ENCODE measurements around the gene ZBTB7C. TPM values are rescaled to one million over a fixed set of nuclear protein-coding genes. Genes with fewer than 3 reads are reported as not detected.

The ZBTB7C gene
- total RNA-seq, 2 experiments from 2014 or later: 0.09 TPM; not detected in 1

DNA sequence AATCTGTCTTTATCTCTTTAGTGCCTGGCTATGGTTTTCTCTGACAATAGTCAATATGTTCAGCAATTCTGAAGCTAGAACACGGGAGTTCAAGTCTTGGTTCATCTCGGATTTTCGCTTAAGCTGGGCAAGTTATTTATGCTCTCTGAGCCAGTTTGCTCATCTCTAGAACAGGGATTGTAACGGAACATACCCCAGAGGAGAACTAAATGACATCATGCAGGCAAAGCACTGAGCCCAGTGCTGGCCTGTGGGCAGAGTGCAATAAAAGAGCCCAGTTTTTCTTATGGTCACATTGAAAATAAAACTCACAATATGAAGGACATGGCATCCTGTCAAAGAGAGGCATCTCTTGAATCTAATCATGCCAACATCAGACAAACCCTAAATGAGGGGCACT lies 143.9 kb downstream of the ZBTB7C start:
- H3K27me3 Mint-ChIP-seq: peaks cover 11% of the 10 kb centered on the region
- CTCF ChIA-PET: no interaction called here
- no peak for DNase-seq
- no peak for ATAC-seq
- no peak overlapping the region for H3K27ac Mint-ChIP-seq
- no peaks in the 10 kb centered on the region for H3K4me1 Mint-ChIP-seq
- no peaks in the 10 kb centered on the region for H3K36me3 Mint-ChIP-seq
- no peak overlapping the region for H3K4me3 Mint-ChIP-seq
- H3K9me3 Mint-ChIP-seq (ENCODE audit: low read depth): no peaks in the 10 kb centered on the region

DNA sequence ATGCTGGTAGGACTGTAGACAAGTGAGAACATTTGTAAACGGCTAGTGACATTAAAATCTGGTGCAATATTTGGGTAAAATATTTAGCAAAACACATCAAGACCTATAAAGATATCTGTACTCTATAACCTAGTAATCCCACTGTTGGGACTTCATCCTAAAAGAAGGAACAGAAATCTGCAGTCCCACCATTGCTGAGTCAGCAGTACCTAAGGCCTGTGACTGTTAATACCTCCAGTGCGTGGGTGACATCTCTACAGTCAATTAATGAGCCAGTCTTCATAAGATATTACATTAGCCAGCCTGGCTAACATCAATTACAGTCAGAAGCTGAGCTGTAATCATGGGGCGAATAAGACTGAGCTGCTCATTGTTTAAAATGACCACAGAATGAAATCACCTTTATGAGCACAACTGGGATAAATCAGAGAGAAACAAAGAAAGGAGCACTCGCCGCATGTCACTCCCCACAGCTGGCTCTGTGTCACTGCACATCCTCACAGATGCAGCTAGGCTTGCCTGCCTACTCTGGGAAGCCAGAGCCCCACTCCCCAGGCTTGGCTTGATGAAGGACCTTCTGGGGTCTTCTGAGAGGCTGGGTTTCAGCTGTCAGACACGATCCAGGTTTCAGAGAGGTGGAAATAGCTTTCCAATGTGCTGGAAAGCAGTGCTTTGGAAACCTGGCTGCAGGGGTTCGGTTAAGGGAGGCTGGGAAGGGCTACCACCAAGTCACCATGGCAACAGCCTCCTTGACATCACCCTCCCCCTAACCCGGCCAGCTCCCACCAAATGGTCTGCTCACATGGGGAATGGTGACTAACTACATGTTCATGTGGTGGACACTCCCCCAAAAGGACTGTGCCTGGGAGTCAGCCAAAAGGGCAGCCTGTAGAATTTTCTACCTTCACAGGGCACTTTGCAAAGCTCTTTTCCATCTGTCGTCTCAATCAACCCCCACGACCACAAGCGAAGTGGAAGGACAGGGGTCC lies 145.0 kb downstream of the ZBTB7C start:
- H3K4me1 Mint-ChIP-seq: no peaks in the 10 kb centered on the region
- ATAC-seq (no peak), DNase-seq (no peak)
- no peak overlapping the region for H3K27ac Mint-ChIP-seq
- no peak overlapping the region for H3K4me3 Mint-ChIP-seq
- H3K36me3 Mint-ChIP-seq: no peaks in the 10 kb centered on the region
- H3K9me3 Mint-ChIP-seq (ENCODE audit: low read depth): no peaks in the 10 kb centered on the region
- CTCF ChIA-PET: no interaction called here
- H3K27me3 Mint-ChIP-seq: peaks cover 15% of the 10 kb centered on the region

DNA sequence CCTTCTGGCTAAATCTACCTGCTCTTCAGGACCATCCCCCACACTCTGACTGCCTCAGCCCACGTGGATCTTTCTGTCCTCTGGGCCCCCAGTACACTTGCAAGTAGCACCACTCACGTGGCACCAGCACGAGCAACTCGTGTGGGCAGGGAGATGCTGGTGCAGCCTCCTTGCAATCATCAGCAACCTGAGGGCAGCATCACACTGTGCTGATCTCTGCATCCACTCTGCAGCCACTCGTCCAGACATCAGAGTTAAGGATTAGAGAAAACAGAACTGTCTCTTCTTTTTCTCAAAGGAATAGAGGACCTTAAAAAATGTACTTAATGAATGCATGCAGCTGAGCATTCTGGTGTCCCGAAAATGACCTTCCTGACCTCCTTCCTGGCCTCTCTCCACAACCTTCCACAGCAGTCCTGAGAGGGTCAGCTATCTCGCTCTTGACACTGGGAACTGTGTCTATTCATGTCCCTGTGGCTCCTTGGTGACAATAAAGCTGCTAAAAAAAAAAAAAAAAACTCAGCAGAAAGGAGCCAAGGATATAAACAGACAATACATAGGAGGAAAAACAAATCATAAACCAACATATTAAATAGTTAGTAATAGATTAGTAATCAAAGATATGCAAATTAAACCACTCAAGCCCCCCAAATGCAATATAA lies 145.9 kb downstream of the ZBTB7C start:
- Mint-ChIP-seq H3K4me1 (no peaks in the 10 kb centered on the region), H3K27me3 (peaks cover 17% of the 10 kb centered on the region), H3K9me3 (ENCODE audit: low read depth) (no peaks in the 10 kb centered on the region), H3K36me3 (no peaks in the 10 kb centered on the region), H3K4me3 (no peak overlapping the region), H3K27ac (no peak overlapping the region)
- DNase-seq: no peak
- CTCF ChIA-PET: no interaction called here
- ATAC-seq: no peak

DNA sequence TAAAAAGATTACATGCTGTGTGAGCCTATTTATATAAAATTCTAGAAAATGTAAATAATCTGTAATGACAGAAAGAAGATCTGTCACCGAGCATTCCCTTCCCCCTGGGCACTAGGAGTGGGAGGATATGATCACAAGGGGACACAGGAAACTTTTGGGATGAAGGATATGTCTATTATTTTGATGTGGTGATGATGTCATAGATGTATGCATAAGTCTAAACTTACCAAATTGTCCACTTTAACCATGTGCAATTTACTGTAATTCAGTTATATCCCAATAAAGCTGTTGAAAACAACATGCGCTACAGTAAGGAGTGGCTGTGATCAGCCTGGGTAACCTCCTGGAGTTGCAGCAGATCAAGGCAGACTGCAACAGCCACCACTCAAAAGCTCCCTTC lies 148.9 kb downstream of the ZBTB7C start:
- H3K9me3 Mint-ChIP-seq (ENCODE audit: low read depth): no peaks in the 10 kb centered on the region
- peaks cover 33% of the 10 kb centered on the region for H3K27me3 Mint-ChIP-seq
- no peak overlapping the region for H3K4me3 Mint-ChIP-seq
- DNase-seq (no peak), ATAC-seq (no peak)
- no peak overlapping the region for H3K27ac Mint-ChIP-seq
- no peaks in the 10 kb centered on the region for H3K4me1 Mint-ChIP-seq
- no peaks in the 10 kb centered on the region for H3K36me3 Mint-ChIP-seq
- CTCF ChIA-PET: no interaction called here

DNA sequence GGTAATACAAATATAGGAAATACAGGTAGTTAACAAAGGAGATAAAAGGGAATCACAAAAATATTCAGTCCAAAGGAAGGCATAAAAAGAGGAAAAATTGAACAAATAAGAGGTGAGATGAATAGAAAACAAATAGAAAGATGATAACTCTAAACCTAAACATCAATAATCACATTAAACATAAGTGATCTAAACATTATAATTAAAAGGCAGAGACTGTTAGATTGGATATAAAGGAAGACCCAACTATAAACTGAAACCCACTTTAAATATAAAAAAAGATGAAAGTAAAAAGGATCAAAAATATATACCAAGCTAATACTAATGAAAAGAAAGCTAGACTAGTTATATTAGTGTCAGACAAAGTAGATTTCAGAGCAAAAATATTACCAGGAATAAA lies 152.3 kb downstream of the ZBTB7C start:
- H3K4me1 Mint-ChIP-seq: no peaks in the 10 kb centered on the region

DNA sequence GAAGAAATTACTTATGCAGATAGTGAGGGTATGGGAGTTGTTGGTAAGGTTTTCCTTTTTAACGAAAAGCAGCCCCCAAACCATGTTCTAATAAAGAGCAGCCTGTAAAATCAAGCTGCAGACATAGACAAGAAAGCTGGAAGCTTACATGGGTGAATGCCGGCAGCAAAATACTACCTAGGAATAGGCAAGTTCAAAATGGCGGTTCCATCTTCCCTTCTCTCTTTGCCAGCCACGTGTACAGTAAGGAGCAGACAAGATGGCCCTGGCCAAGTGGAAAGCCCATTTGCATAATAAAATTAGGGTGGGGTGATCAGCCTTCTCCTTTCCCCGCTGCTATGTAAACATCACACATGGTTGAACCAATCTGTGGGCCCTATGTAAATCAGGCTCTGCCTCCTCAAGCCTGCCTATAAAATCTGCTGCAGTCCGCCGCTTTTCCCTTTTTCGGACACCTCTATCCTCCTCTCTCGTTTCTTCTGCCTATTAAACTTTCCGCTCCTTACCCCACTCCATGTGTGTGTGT lies 155.0 kb downstream of the ZBTB7C start:
- peaks cover 50% of the 10 kb centered on the region for H3K27me3 Mint-ChIP-seq
- CTCF ChIA-PET: no interaction called here
- no peak for DNase-seq
- no peak overlapping the region for H3K27ac Mint-ChIP-seq
- no peaks in the 10 kb centered on the region for H3K36me3 Mint-ChIP-seq
- no peaks in the 10 kb centered on the region for H3K4me1 Mint-ChIP-seq
- no peaks in the 10 kb centered on the region for H3K9me3 Mint-ChIP-seq (ENCODE audit: low read depth)
- no peak for ATAC-seq
- H3K4me3 Mint-ChIP-seq: no peak overlapping the region

More for the DNA sequence above, 152.3 kb downstream of the ZBTB7C start:
- DNase-seq: no peak
- no peaks in the 10 kb centered on the region for H3K9me3 Mint-ChIP-seq (ENCODE audit: low read depth)
- no peak overlapping the region for H3K4me3 Mint-ChIP-seq
- peaks cover 49% of the 10 kb centered on the region for H3K27me3 Mint-ChIP-seq
- no peaks in the 10 kb centered on the region for H3K36me3 Mint-ChIP-seq
- no peak for ATAC-seq
- CTCF ChIA-PET: no interaction called here
- no peak overlapping the region for H3K27ac Mint-ChIP-seq

DNA sequence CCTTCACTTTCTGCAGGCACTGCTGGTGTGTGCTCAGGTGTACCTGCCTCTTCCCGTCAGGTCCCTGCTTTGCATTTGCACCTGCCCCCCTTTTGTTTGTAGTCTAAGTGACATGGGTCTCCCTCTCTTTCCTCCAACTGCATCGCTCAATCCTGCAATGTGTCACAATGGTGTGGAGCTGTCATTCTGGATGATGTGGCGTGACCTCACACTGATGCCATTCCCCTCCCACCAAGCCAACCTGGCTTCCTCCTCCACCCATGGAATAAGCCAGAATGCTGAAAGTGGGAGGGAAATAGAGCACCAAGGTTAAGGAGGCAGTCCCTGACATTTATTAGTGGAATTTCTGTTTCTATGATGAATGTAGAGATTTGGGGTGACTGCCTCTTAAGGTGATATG lies 156.7 kb downstream of the ZBTB7C start:
- H3K4me3 Mint-ChIP-seq: no peak overlapping the region
- DNase-seq: no peak
- CTCF ChIA-PET: no interaction called here
- no peaks in the 10 kb centered on the region for H3K9me3 Mint-ChIP-seq (ENCODE audit: low read depth)
- H3K27ac Mint-ChIP-seq: no peak overlapping the region
- no peaks in the 10 kb centered on the region for H3K4me1 Mint-ChIP-seq
- H3K27me3 Mint-ChIP-seq: peaks cover 41% of the 10 kb centered on the region
- no peak for ATAC-seq
- no peaks in the 10 kb centered on the region for H3K36me3 Mint-ChIP-seq

DNA sequence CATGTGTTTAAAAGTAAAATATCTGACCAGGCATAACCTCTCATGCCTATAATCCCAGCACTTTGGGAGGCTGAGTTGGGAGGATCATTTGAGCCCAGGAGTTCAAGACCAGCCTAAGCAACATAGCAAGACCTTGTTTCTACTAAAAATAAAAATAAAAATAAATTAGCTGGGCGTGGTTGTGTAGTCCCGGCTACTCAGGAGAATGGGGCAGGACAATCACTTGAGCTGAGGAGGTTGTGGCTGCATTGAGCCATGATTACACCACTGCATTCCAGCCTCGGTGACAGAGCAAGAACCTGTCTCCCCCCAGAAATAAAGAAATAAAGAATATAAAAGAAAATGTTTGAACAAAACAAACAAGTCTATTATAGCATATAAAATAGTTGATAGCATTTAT lies 158.3 kb downstream of the ZBTB7C start:
- Mint-ChIP-seq H3K4me1 (no peaks in the 10 kb centered on the region), H3K27me3 (peaks cover 37% of the 10 kb centered on the region), H3K4me3 (no peak overlapping the region), H3K27ac (no peak overlapping the region), H3K9me3 (ENCODE audit: low read depth) (no peaks in the 10 kb centered on the region), H3K36me3 (no peaks in the 10 kb centered on the region)
- CTCF ChIA-PET: no interaction called here
- DNase-seq (no peak), ATAC-seq (no peak)

DNA sequence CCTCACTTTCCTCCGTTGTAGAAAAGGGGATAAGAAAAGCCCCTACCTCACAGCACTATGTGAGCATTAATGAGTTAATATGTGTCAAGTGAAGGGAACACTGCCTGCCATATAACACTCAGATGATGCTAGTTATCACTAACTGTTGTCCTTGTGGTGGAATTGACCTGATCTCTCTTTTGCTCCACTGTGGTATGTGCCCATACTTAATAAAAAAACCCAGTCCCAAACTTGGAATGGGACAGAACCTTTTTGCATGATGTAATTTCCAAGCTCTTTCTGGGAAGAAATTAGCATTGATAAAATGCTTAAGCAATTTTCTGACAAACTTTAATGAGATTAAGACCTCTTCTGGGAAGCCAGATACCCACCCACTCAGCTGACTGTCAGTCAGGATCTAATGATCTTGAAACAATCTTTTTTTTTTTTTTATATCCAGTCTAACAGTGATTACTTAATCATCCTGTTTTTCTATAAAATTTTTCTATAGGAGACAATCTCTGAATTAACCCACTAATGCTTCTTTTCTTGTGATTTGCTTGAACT lies 158.7 kb downstream of the ZBTB7C start:
- ATAC-seq (no peak), DNase-seq (no peak)
- Mint-ChIP-seq H3K4me3 (no peak overlapping the region), H3K4me1 (no peaks in the 10 kb centered on the region), H3K27ac (no peak overlapping the region), H3K9me3 (ENCODE audit: low read depth) (no peaks in the 10 kb centered on the region), H3K27me3 (peaks cover 35% of the 10 kb centered on the region), H3K36me3 (no peaks in the 10 kb centered on the region)
- CTCF ChIA-PET: no interaction called here

DNA sequence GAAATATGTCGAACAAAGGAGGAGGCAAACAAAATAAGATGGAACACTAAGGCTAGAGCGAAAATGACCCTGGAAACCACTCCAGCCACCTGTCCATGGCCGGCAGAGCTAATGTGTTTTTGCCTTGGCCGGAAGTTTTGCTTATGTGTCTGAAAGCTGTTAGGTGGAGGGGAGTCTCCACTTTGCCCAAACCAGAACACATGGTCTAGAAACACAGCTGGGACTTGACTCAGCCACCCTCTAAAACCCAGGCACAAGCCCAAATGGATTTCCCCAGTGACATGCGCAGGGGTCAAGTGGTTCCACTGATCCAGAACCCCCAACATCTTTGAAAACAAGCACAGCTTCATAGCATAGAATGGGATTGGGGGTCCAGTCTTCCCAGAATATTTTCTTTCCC lies 159.3 kb downstream of the ZBTB7C start:
- H3K9me3 Mint-ChIP-seq (ENCODE audit: low read depth): no peaks in the 10 kb centered on the region
- DNase-seq (no peak), ATAC-seq (no peak)
- H3K36me3 Mint-ChIP-seq: no peaks in the 10 kb centered on the region
- H3K27me3 Mint-ChIP-seq: peaks cover 30% of the 10 kb centered on the region
- CTCF ChIA-PET: no interaction called here
- no peak overlapping the region for H3K4me3 Mint-ChIP-seq
- no peaks in the 10 kb centered on the region for H3K4me1 Mint-ChIP-seq
- H3K27ac Mint-ChIP-seq: no peak overlapping the region

DNA sequence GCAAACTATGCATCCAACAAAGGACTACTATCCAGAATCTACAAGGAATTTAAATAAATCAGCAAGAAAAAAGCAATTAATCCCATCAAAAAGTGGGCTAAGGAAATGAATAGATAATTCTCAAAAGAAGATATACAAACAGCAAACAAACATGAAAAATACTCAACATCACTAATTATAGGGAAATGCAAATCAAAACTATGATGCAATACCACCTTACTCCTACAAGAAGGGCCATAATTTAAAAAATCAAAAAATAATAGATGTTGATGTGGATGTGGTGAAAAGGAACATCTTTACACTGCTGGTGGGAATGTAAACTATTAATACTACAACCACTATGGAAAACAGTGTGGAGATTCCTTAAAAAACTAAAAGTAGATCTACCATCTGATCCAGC lies 164.7 kb downstream of the ZBTB7C start:
- no peak overlapping the region for H3K4me3 Mint-ChIP-seq
- CTCF ChIA-PET: no interaction called here
- no peaks in the 10 kb centered on the region for H3K4me1 Mint-ChIP-seq
- DNase-seq (no peak), ATAC-seq (no peak)
- H3K27me3 Mint-ChIP-seq: peaks cover 40% of the 10 kb centered on the region
- H3K9me3 Mint-ChIP-seq (ENCODE audit: low read depth): no peaks in the 10 kb centered on the region
- no peaks in the 10 kb centered on the region for H3K36me3 Mint-ChIP-seq
- no peak overlapping the region for H3K27ac Mint-ChIP-seq

DNA sequence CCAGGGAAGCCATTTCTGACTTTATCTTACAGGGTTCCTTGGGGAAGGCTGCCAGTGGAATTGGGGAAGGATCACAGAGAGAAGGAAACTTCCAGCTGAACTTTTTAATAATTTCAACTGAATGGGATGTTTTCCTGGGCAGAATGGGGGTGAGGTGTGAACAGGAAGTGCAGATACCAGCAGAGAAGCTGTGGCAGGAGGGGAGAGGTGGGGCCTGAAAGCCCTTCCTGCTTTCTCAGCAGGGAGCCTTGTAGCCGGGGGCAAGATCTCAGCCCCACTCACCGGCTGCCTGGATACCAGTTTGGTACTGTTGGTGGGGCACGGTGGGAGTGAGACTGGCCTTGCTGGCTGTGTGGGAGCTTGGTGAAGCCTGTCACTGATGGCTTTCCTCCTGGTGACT lies 170.5 kb downstream of the ZBTB7C start:
- Mint-ChIP-seq H3K4me3 (no peak overlapping the region), H3K27me3 (peaks cover 73% of the 10 kb centered on the region), H3K9me3 (ENCODE audit: low read depth) (no peaks in the 10 kb centered on the region), H3K4me1 (peaks cover 11% of the 10 kb centered on the region), H3K27ac (no peak overlapping the region), H3K36me3 (no peaks in the 10 kb centered on the region)
- CTCF ChIA-PET: interaction anchor here (1.4 kb wide), 1 partner anchor 12 kb away, joined by 4 read pairs; no protein-coding TSS in a partner anchor
- DNase-seq (no peak), ATAC-seq (no peak)

DNA sequence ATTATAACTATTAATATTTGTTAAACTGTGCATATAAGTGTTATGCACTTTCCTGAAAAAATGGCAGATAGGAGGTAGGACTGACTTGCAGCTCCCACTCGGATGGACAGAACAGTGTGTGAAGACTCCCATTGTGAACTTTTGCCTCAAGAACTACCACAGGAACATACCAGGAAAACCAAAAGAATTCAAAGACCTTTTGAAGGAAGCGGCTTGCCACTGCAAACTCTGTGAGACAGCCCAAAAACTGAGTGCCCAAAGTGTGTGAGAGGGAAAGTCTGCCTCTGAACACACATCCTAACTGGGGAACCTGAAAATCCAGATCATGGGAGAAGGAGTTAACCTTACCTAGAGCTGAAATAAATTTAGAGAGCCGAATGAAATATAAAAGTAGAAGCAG lies 171.0 kb downstream of the ZBTB7C start:
- no peak overlapping the region for H3K27ac Mint-ChIP-seq
- CTCF ChIA-PET: interaction anchor here (1.4 kb wide), 1 partner anchor 12 kb away, joined by 4 read pairs; no protein-coding TSS in a partner anchor
- ATAC-seq (no peak), DNase-seq (no peak)
- H3K9me3 Mint-ChIP-seq (ENCODE audit: low read depth): no peaks in the 10 kb centered on the region
- H3K4me1 Mint-ChIP-seq: peaks cover 11% of the 10 kb centered on the region
- H3K36me3 Mint-ChIP-seq: no peaks in the 10 kb centered on the region
- H3K4me3 Mint-ChIP-seq: no peak overlapping the region
- H3K27me3 Mint-ChIP-seq: peaks cover 69% of the 10 kb centered on the region

DNA sequence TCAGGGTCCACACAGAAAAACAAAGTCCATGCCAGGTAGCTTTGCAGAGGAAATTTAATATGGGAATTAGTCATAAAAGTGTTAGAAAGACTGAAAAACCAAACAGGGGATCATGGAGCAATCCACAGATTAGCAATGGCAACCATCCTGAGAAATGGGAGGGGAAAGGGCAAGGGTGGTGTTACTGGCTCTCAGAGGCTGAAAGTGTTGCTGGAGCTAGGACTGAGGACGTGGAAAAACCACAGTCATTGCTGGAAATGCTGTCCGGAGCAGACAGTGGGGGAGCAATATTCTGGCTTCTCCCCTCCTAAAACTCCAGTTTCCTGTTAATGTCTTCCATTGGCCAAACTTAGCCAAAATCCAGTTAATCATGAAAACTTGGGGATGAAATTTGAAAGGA lies 172.4 kb downstream of the ZBTB7C start:
- CTCF ChIA-PET: no interaction called here
- peaks cover 11% of the 10 kb centered on the region for H3K4me1 Mint-ChIP-seq
- H3K27me3 Mint-ChIP-seq: peaks cover 67% of the 10 kb centered on the region
- H3K9me3 Mint-ChIP-seq (ENCODE audit: low read depth): no peaks in the 10 kb centered on the region
- no peak overlapping the region for H3K4me3 Mint-ChIP-seq
- H3K27ac Mint-ChIP-seq: no peak overlapping the region
- no peak for DNase-seq
- H3K36me3 Mint-ChIP-seq: no peaks in the 10 kb centered on the region
- no peak for ATAC-seq
